ENCODE measurements around the gene HEMGN.
A peak's percentile ranks its signal among the peaks of the same experiment; 100 is the strongest.
"Not testable (repeated sequence)": the region's sequence is repeated elsewhere in the genome, so short reads cannot be mapped to it uniquely, and the experiment has no call there.

HEMGN gene

DNA sequence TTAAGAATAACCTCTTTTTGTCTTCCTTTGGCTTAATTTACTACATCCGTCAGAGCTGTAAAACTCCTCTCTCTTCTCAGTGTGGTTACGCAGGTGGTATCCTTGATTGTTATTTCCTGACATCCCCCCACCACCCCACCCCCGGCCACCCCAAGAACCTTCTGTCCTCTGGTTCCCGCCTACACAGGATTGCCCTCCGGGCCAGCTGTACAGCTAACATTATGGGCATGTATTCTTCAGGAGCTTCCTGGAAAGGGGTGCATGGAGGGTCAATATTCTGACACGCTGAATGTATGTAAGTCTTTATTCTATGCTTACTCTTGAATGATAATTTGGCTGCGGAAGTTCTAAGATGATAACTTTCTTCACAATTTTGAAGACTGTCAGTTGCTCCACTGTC, 32.2 kb upstream of the HEMGN start:
- no peaks in the 10 kb centered on the region for H3K36me3 ChIP-seq
- peaks cover 0 to 10% (median 7%) of the 10 kb centered on the region in 11 experiments; a peak in 9 of 22 replicates for H3K9me3 ChIP-seq (replicated peaks in 1 of 11)
- H3K4me3 ChIP-seq = no peak overlapping the region
- H3K27me3 ChIP-seq = no peaks in the 10 kb centered on the region
- H3K4me1 ChIP-seq = peaks cover 0 to 21% (median 10%) of the 10 kb centered on the region in 10 experiments; a peak in 9 of 20 replicates
- no peak for TF ChIP-seq Cebpa-rat (IDR thresholded peaks at IDR 0.05)
- peak overlapping the region in 6 of 11 experiments; percentile 20 to 49 (median 34); a peak in 9 of 22 replicates for H3K4me2 ChIP-seq
- H3K27ac ChIP-seq = no peak overlapping the region
- no peaks in the 10 kb centered on the region for H4K20me1 ChIP-seq
- no peak overlapping the region for H3K9ac ChIP-seq

DNA sequence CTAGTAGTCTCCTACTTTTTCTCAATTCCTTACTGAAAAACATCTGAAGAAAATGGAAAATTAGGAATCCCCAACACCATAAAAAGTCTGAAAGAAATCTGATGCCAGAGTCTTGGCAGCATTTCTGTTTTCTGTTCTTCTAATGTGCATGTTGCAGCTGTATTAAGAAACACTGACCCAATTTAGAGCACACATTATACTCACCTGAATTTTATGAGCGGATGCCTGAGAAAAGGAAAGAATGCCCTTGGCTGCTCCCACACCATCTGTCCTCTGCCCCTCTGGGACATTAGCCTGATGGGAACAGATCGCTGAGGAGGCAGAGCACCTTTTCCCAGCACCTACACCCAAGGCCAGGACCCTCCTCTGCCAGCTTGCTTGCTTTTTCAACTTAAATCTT, 31.0 kb upstream of the HEMGN start:
- H3K9me3 ChIP-seq (replicated peaks in 1 of 11) = no peaks in the 10 kb centered on the region
- no peaks in the 10 kb centered on the region for H3K27me3 ChIP-seq
- TF ChIP-seq Cebpa-rat (IDR thresholded peaks at IDR 0.05) = no peak
- H4K20me1 ChIP-seq = no peaks in the 10 kb centered on the region
- H3K36me3 ChIP-seq = no peaks in the 10 kb centered on the region
- peaks cover 0 to 21% (median 10%) of the 10 kb centered on the region in 10 experiments; a peak in 9 of 20 replicates for H3K4me1 ChIP-seq
- H3K4me2 ChIP-seq = no peak overlapping the region
- no peak overlapping the region for H3K9ac ChIP-seq
- H3K27ac ChIP-seq = no peak overlapping the region
- no peak overlapping the region for H3K4me3 ChIP-seq

DNA sequence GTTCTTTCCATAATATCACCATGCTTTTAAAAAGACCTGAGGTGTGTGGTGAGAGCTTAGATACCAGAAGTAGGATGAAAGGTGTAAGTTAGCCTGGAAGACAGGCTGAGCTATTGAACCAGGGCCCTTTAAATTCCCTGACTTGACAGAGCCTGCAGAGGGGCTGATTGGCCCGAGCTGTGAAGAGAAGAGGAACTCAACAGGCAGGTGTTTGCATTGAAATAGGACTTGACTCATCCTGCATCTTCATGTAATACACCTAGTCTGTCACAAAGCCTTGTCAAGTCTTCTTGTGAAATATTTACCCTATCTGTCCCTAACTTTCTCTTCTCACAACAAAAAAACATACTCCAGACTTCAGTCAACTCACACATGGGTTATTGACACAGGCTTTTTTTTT, 28.5 kb upstream of the HEMGN start:
- Histone ChIP-seq H3K4me1 (peaks cover 0 to 18% (median 10%) of the 10 kb centered on the region in 10 experiments; a peak in 9 of 20 replicates), H3K4me2 (no peak overlapping the region), H3K9me3 (replicated peaks in 1 of 11) (no peaks in the 10 kb centered on the region), H4K20me1 (no peaks in the 10 kb centered on the region), H3K36me3 (no peaks in the 10 kb centered on the region), H3K4me3 (no peak overlapping the region), H3K27ac (no peak overlapping the region), H3K27me3 (no peaks in the 10 kb centered on the region), H3K9ac (no peak overlapping the region)
- TF ChIP-seq Cebpa-rat (IDR thresholded peaks at IDR 0.05) = no peak

DNA sequence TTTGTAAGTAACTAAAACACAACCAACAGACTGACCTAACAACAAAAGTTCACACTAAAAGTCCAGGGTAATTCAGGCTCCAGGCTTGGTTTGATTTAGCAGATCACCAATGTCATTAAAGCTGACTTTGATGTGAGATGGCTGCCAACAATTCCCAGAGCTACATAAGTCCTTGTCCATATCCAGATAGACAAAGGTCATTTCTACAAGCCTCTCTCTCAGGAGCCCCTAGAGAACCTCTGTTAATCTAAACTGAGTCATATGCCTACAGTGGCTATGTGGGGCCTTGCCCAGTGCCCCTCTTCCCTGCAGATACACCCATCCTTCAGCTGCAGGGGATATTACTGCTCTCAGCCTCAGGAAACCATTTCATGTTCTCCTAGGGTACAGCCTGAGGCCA, 26.9 kb upstream of the HEMGN start:
- H4K20me1 ChIP-seq = no peaks in the 10 kb centered on the region
- TF ChIP-seq Cebpa-rat (IDR thresholded peaks at IDR 0.05) = no peak
- no peak overlapping the region for H3K9ac ChIP-seq
- H3K4me3 ChIP-seq = no peak overlapping the region
- no peaks in the 10 kb centered on the region for H3K36me3 ChIP-seq
- H3K4me1 ChIP-seq = peaks cover 0 to 9% (median 3%) of the 10 kb centered on the region in 10 experiments; a peak in 8 of 20 replicates
- no peaks in the 10 kb centered on the region for H3K27me3 ChIP-seq
- H3K27ac ChIP-seq = no peak overlapping the region
- no peaks in the 10 kb centered on the region for H3K9me3 ChIP-seq (replicated peaks in 1 of 11)
- H3K4me2 ChIP-seq = no peak overlapping the region

DNA sequence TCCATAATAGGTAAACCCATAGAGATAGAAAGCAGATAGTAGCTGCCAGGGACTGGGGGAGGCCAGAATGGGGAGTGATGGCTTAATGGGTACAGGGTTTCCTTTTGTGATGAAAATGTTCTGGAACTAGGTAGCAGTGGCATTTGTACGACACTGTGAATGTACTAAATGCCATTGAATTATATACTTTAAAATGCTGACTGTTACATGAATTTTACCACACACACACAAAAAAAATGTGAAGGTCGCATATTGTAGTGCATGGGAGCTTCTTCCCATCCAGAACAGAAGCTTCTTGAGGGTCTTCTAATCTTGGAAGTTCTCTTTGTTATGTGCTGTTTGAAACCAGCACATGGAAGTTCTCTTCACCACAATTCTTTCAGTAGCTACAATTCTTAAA, 25.3 kb upstream of the HEMGN start:
- Histone ChIP-seq H3K4me1 (no peaks in the 10 kb centered on the region), H3K27ac (no peak overlapping the region), H3K27me3 (no peaks in the 10 kb centered on the region), H3K36me3 (no peaks in the 10 kb centered on the region), H3K4me2 (no peak overlapping the region), H4K20me1 (no peaks in the 10 kb centered on the region), H3K9ac (no peak overlapping the region), H3K9me3 (replicated peaks in 1 of 11) (no peaks in the 10 kb centered on the region), H3K4me3 (no peak overlapping the region)
- TF ChIP-seq Cebpa-rat (IDR thresholded peaks at IDR 0.05) = no peak

DNA sequence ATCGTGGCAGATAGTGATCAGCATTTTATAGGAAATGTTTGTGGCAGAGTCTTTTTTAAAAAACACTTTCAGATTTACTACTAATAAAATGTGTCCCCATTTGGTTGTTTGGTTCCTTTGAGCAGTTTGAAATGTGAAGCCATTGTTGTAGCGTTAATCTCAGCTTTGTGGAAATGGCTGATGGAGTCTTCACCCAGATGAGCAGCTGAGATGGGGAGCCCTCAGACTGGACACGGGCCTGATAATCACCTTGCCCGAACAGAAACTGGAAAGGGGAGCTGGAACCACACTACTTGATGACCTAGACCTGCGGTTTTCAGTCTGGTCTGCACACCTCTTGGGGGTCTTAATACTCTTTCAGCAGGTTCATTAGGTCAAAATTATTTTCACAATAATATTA, 24.6 kb upstream of the HEMGN start:
- H3K4me2 ChIP-seq = no peak overlapping the region
- no peak overlapping the region for H3K4me3 ChIP-seq
- H3K9ac ChIP-seq = no peak overlapping the region
- H3K4me1 ChIP-seq = no peaks in the 10 kb centered on the region
- no peaks in the 10 kb centered on the region for H4K20me1 ChIP-seq
- TF ChIP-seq Cebpa-rat (IDR thresholded peaks at IDR 0.05) = no peak
- H3K36me3 ChIP-seq = no peaks in the 10 kb centered on the region
- no peaks in the 10 kb centered on the region for H3K27me3 ChIP-seq
- H3K9me3 ChIP-seq (replicated peaks in 1 of 11) = no peaks in the 10 kb centered on the region
- H3K27ac ChIP-seq = no peak overlapping the region

DNA sequence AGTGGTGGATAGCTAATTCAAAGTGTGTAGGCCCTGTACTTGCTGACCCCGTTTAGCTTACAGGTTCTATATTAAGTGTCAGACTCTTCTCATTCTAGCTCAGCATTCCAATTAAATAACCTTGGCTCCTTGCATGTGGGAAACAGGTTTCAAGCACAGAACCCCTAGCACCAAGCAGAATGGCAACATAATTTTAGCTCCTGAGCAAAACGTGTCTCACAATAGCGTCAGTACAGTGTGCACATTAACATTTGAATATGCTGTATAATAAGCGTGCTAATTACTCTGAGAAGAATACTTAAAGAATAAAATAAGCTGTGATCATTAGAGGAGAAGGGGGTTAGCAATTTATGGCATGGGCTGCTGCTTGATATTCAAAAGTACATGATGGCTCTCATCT, 24.2 kb upstream of the HEMGN start:
- no peak overlapping the region for H3K4me2 ChIP-seq
- H3K4me3 ChIP-seq = no peak overlapping the region
- H3K36me3 ChIP-seq = no peaks in the 10 kb centered on the region
- no peaks in the 10 kb centered on the region for H3K4me1 ChIP-seq
- no peaks in the 10 kb centered on the region for H3K27me3 ChIP-seq
- H4K20me1 ChIP-seq = no peaks in the 10 kb centered on the region
- no peak overlapping the region for H3K27ac ChIP-seq
- H3K9me3 ChIP-seq (replicated peaks in 1 of 11) = no peaks in the 10 kb centered on the region
- TF ChIP-seq Cebpa-rat (IDR thresholded peaks at IDR 0.05) = no peak
- no peak overlapping the region for H3K9ac ChIP-seq

DNA sequence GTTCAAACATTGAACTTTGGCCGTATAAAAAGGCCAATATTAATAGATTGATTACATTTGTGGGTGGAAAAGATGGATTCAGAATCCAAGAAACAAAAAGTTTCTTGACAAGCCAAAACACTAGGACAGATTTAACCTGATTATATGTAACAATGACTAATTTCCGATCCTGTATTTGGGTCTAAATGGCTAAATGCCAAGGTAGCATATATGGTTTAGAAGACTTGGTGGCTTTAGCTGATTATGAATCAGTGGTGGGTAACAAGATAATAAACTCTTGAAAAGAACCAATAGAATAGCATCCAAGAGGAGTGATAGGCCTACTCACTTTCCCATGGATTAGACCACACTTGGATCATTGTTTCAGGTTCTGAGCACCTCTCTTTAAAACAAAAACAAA, 23.4 kb upstream of the HEMGN start:
- Histone ChIP-seq H3K27me3 (no peaks in the 10 kb centered on the region), H3K4me1 (no peaks in the 10 kb centered on the region), H3K4me3 (no peak overlapping the region), H3K4me2 (no peak overlapping the region), H3K9me3 (replicated peaks in 1 of 11) (no peaks in the 10 kb centered on the region), H3K27ac (no peak overlapping the region), H4K20me1 (no peaks in the 10 kb centered on the region), H3K9ac (no peak overlapping the region), H3K36me3 (no peaks in the 10 kb centered on the region)
- no peak for TF ChIP-seq Cebpa-rat (IDR thresholded peaks at IDR 0.05)

DNA sequence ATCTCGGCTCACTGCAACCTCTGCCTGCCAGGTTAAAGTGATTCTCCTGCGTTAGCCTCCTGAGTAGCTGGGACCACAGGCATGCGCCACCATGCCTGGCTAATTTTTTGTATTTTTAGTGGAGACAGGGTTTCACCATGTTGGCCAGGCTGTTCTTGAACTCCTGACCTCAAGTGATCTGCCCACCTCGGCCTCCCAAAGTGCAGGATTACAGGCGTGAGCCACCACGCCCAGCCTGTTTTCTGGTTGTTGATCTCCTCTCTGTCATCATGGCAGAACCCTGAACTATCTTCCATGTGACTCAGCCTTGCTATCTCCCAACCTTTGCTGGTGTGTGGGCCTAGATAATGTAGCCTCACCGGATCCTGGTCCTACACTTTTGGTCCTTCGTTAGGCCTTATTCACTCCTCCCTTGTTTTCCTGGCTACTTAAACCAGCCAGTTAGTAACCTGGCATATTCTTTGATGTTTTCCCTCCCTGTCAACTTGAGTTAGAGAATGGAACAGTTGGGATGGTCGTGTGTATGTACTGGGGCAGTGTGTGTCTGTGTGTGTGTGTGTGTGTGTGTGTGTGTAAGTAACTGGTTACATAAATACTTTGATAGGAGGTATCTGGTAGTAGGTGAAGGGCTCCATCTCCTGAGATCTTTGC, 22.8 kb upstream of the HEMGN start:
- not testable (repeated sequence) for H3K9me3 ChIP-seq (replicated peaks in 1 of 11); H3K36me3 ChIP-seq; H3K27ac ChIP-seq; H4K20me1 ChIP-seq; H3K4me2 ChIP-seq; H3K27me3 ChIP-seq; H3K4me1 ChIP-seq; H3K9ac ChIP-seq; H3K4me3 ChIP-seq

DNA sequence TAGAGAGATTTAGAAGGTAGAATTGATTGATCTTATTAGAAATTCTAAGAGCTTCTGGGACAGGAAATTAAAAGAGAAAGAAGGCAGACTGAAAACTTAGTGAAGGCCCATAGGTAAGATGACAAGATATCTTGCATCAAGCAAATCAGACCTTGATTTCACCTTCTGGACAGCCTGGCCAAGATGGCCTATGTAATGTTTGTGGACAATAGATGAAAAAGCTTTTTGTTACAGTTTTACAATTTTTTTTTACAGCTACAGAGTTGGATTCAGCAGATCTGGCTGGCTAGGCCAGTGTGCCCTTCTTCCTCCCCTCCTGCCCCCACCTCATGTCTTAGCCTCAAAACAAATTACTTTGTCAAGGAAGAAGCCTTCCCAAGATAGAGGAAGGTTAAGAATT, 21.6 kb upstream of the HEMGN start:
- H3K27ac ChIP-seq = no peak overlapping the region
- H3K9me3 ChIP-seq (replicated peaks in 1 of 11) = no peaks in the 10 kb centered on the region
- no peak for TF ChIP-seq Cebpa-rat (IDR thresholded peaks at IDR 0.05)
- no peaks in the 10 kb centered on the region for H3K4me1 ChIP-seq
- no peak overlapping the region for H3K9ac ChIP-seq
- H3K36me3 ChIP-seq = no peaks in the 10 kb centered on the region
- H3K4me2 ChIP-seq = no peak overlapping the region
- no peaks in the 10 kb centered on the region for H3K27me3 ChIP-seq
- no peaks in the 10 kb centered on the region for H4K20me1 ChIP-seq
- H3K4me3 ChIP-seq = no peak overlapping the region
